Muscle layer of colon (tissue), 2 donors: ENCODE data around the gene CENPB.

Experiments
- H3K27ac ChIP-seq: one replicate; pipeline ENCODE4 v1.7.0; 2013; ENCODE audit warnings: low read depth, mild to moderate bottlenecking, low read length, moderate library complexity
- H3K27me3 ChIP-seq, 2 donors: one replicate each; pipeline ENCODE4 v1.7.0; 2013; ENCODE audit warnings: low read length in 2 of 2, mild to moderate bottlenecking in 2 of 2; ENCODE audit not compliant: insufficient read depth in 2 of 2, control insufficient read depth in 1 of 2
- H3K36me3 ChIP-seq: one replicate; pipeline ENCODE4 v1.7.0; 2013; ENCODE audit warnings: mild to moderate bottlenecking, low read length; ENCODE audit not compliant: insufficient read depth
- H3K4me1 ChIP-seq: one replicate; pipeline ENCODE4 v1.7.0; 2013; ENCODE audit warnings: mild to moderate bottlenecking, low read length; ENCODE audit not compliant: insufficient read depth
- H3K4me3 ChIP-seq, 2 donors: one replicate each; pipeline ENCODE4 v1.7.0; 2013; ENCODE audit warnings: low read length in 2 of 2, low read depth in 1 of 2, mild to moderate bottlenecking in 1 of 2, moderate library complexity in 1 of 2
- H3K9ac ChIP-seq: one replicate; pipeline ENCODE4 v1.7.0; 2013; ENCODE audit warnings: low read length
- H3K9me3 ChIP-seq: one replicate; pipeline ENCODE4 v1.7.0; 2013; ENCODE audit warnings: mild to moderate bottlenecking, low read length
- donor health status: abdominal sarcoma.
- donor health status: Adenocarcinoma of cecum.

CENPB gene

GRCh38 chr20:3804781-3805180 is 18.2 kb upstream of the CENPB start:
- no peak overlapping the region for H3K4me3 ChIP-seq
- no peak overlapping the region for H3K9ac ChIP-seq
- H3K27me3 ChIP-seq = no peaks in the 10 kb centered on the region
- peaks cover 38% of the 10 kb centered on the region for H3K4me1 ChIP-seq
- H3K27ac ChIP-seq = peak overlapping the region; percentile 85
- no peaks in the 10 kb centered on the region for H3K9me3 ChIP-seq
- H3K36me3 ChIP-seq = peaks cover 62% of the 10 kb centered on the region

GRCh38 chr20:3804254-3804751 is 17.8 kb upstream of the CENPB start:
- peaks cover 62% of the 10 kb centered on the region for H3K36me3 ChIP-seq
- H3K9ac ChIP-seq = no peak overlapping the region
- no peaks in the 10 kb centered on the region for H3K9me3 ChIP-seq
- no peak overlapping the region for H3K27ac ChIP-seq
- H3K27me3 ChIP-seq = no peaks in the 10 kb centered on the region
- H3K4me1 ChIP-seq = peaks cover 42% of the 10 kb centered on the region
- no peak overlapping the region for H3K4me3 ChIP-seq

GRCh38 chr20:3803854-3804253 is 17.3 kb upstream of the CENPB start:
- Histone ChIP-seq H3K4me1 (peaks cover 46% of the 10 kb centered on the region), H3K9me3 (no peaks in the 10 kb centered on the region), H3K27me3 (no peaks in the 10 kb centered on the region), H3K9ac (no peak overlapping the region), H3K27ac (no peak overlapping the region), H3K4me3 (no peak overlapping the region), H3K36me3 (peaks cover 64% of the 10 kb centered on the region)

GRCh38 chr20:3803289-3803688 is 16.7 kb upstream of the CENPB start:
- peaks cover 46% of the 10 kb centered on the region for H3K4me1 ChIP-seq
- no peaks in the 10 kb centered on the region for H3K9me3 ChIP-seq
- no peak overlapping the region for H3K27ac ChIP-seq
- H3K4me3 ChIP-seq = no peak overlapping the region
- H3K36me3 ChIP-seq = peaks cover 69% of the 10 kb centered on the region
- H3K27me3 ChIP-seq = no peaks in the 10 kb centered on the region
- no peak overlapping the region for H3K9ac ChIP-seq

- peaks cover 69% of the 10 kb centered on the region for H3K36me3 ChIP-seq
- peaks cover 46% of the 10 kb centered on the region for H3K4me1 ChIP-seq
- no peaks in the 10 kb centered on the region for H3K27me3 ChIP-seq
- no peaks in the 10 kb centered on the region for H3K9me3 ChIP-seq
- H3K4me3 ChIP-seq = no peak overlapping the region
- H3K9ac ChIP-seq = no peak overlapping the region
- H3K27ac ChIP-seq = no peak overlapping the region
Observed at GRCh38 chr20:3802524-3803239, 16.1 kb upstream of the CENPB start.

GRCh38 chr20:3801846-3802245 is 15.3 kb upstream of the CENPB start:
- H3K27ac ChIP-seq = no peak overlapping the region
- H3K4me1 ChIP-seq = peaks cover 46% of the 10 kb centered on the region
- H3K27me3 ChIP-seq = no peaks in the 10 kb centered on the region

GRCh38 chr20:3801299-3801698 is 14.8 kb upstream of the CENPB start:
- H3K4me3 ChIP-seq = no peak overlapping the region
- no peaks in the 10 kb centered on the region for H3K9me3 ChIP-seq
- H3K27ac ChIP-seq = no peak overlapping the region
- H3K4me1 ChIP-seq = peaks cover 43% of the 10 kb centered on the region
- H3K9ac ChIP-seq = no peak overlapping the region
- H3K36me3 ChIP-seq = peaks cover 69% of the 10 kb centered on the region
- H3K27me3 ChIP-seq = no peaks in the 10 kb centered on the region

More at GRCh38 chr20:3801846-3802245, 15.3 kb upstream of the CENPB start:
- Histone ChIP-seq H3K9ac (no peak overlapping the region), H3K9me3 (no peaks in the 10 kb centered on the region), H3K4me3 (no peak overlapping the region), H3K36me3 (peaks cover 69% of the 10 kb centered on the region)

GRCh38 chr20:3800878-3801260 is 14.3 kb upstream of the CENPB start:
- H3K9ac ChIP-seq = no peak overlapping the region
- no peaks in the 10 kb centered on the region for H3K27me3 ChIP-seq
- peaks cover 39% of the 10 kb centered on the region for H3K4me1 ChIP-seq
- H3K9me3 ChIP-seq = no peaks in the 10 kb centered on the region
- no peak overlapping the region for H3K4me3 ChIP-seq
- H3K36me3 ChIP-seq = peaks cover 68% of the 10 kb centered on the region
- H3K27ac ChIP-seq = no peak overlapping the region

- H3K9ac ChIP-seq = no peak overlapping the region
- no peaks in the 10 kb centered on the region for H3K9me3 ChIP-seq
- H3K4me1 ChIP-seq = peaks cover 35% of the 10 kb centered on the region
- H3K36me3 ChIP-seq = peaks cover 63% of the 10 kb centered on the region
- no peak overlapping the region for H3K4me3 ChIP-seq
- H3K27ac ChIP-seq = no peak overlapping the region
- H3K27me3 ChIP-seq = no peaks in the 10 kb centered on the region
Observed at GRCh38 chr20:3800256-3800877, 13.8 kb upstream of the CENPB start.

- H3K9ac ChIP-seq = no peak overlapping the region
Observed at GRCh38 chr20:3798908-3799248, 12.3 kb upstream of the CENPB start.

GRCh38 chr20:3798373-3798768 is 11.8 kb upstream of the CENPB start:
- H3K9ac ChIP-seq = no peak overlapping the region
- peaks cover 41% of the 10 kb centered on the region for H3K4me1 ChIP-seq
- H3K27ac ChIP-seq = no peak overlapping the region
- no peaks in the 10 kb centered on the region for H3K9me3 ChIP-seq
- no peaks in the 10 kb centered on the region for H3K27me3 ChIP-seq
- no peak overlapping the region for H3K4me3 ChIP-seq
- peaks cover 43% of the 10 kb centered on the region for H3K36me3 ChIP-seq

More at GRCh38 chr20:3798908-3799248, 12.3 kb upstream of the CENPB start:
- Histone ChIP-seq H3K9me3 (no peaks in the 10 kb centered on the region), H3K4me1 (peaks cover 41% of the 10 kb centered on the region), H3K27me3 (no peaks in the 10 kb centered on the region), H3K27ac (no peak overlapping the region), H3K4me3 (no peak overlapping the region), H3K36me3 (peaks cover 48% of the 10 kb centered on the region)
